ENCODE results near the gene TTC31. TPM values are rescaled to one million over a fixed set of nuclear protein-coding genes. Genes with fewer than 3 reads are reported as not detected.
A peak's percentile ranks its signal among the peaks of the same experiment; 100 is the strongest.

TTC31 gene
- polyA plus RNA-seq, 4 donors: 24.1 to 43.7 (median 33.2) TPM

- DNase-seq (ENCODE audit: low read depth in 4 of 4, low spot score in 2 of 4): no peak
Measured at GRCh38 chr2:74516650-74517049, 33.8 kb downstream of the TTC31 start.

GRCh38 chr2:74522516-74522915 is 39.6 kb downstream of the TTC31 start:
- DNase-seq (ENCODE audit: low read depth in 4 of 4, low spot score in 2 of 4): no peak

GRCh38 chr2:74524005-74524404 is 41.1 kb downstream of the TTC31 start:
- no peak for DNase-seq (ENCODE audit: low read depth in 4 of 4, low spot score in 2 of 4)

GRCh38 chr2:74524955-74525716 is 42.3 kb downstream of the TTC31 start:
- no peak for DNase-seq (ENCODE audit: low read depth in 4 of 4, low spot score in 2 of 4)

- DNase-seq (ENCODE audit: low read depth in 4 of 4, low spot score in 2 of 4): no peak
Measured at GRCh38 chr2:74525717-74526648, 43.1 kb downstream of the TTC31 start, which contains the start of gene DQX1. TSS of gene DQX1 (minus strand) at chr2:74526231. CDS start at chr2:74525729, 502 bp downstream.

- DNase-seq (ENCODE audit: low read depth in 4 of 4, low spot score in 2 of 4): no peak
Measured at GRCh38 chr2:74526649-74527230, 43.9 kb downstream of the TTC31 start.

- no peak for DNase-seq (ENCODE audit: low read depth in 4 of 4, low spot score in 2 of 4)
Measured at GRCh38 chr2:74527741-74528140, 44.9 kb downstream of the TTC31 start.

- DNase-seq (ENCODE audit: low read depth in 4 of 4, low spot score in 2 of 4): no peak
Measured at GRCh38 chr2:74528600-74529356, 45.9 kb downstream of the TTC31 start.

- peak; percentile 94 to 99 (median 94) for DNase-seq (ENCODE audit: low read depth in 4 of 4, low spot score in 2 of 4)
Measured at GRCh38 chr2:74529357-74530238, 46.7 kb downstream of the TTC31 start, which contains the start of the genes AUP1 and HTRA2. TSS of gene AUP1 (minus strand) at chr2:74529706. CDS start at chr2:74529629, 77 bp downstream. TSS of gene HTRA2 (plus strand) at chr2:74529933. CDS start at chr2:74530007, 74 bp downstream.

GRCh38 chr2:74530239-74531187 is 47.6 kb downstream of the TTC31 start:
- no peak for DNase-seq (ENCODE audit: low read depth in 4 of 4, low spot score in 2 of 4)

- no peak for DNase-seq (ENCODE audit: low read depth in 4 of 4, low spot score in 2 of 4)
Measured at GRCh38 chr2:74531666-74532065, 48.8 kb downstream of the TTC31 start.

GRCh38 chr2:74532222-74532621 is 49.3 kb downstream of the TTC31 start:
- no peak for DNase-seq (ENCODE audit: low read depth in 4 of 4, low spot score in 2 of 4)

GRCh38 chr2:74533464-74533863 is 50.6 kb downstream of the TTC31 start:
- DNase-seq (ENCODE audit: low read depth in 4 of 4, low spot score in 2 of 4): no peak

GRCh38 chr2:74534411-74534810 is 51.5 kb downstream of the TTC31 start:
- DNase-seq (ENCODE audit: low read depth in 4 of 4, low spot score in 2 of 4): no peak

GRCh38 chr2:74535440-74535965 is 52.6 kb downstream of the TTC31 start:
- no peak for DNase-seq (ENCODE audit: low read depth in 4 of 4, low spot score in 2 of 4)

- no peak for DNase-seq (ENCODE audit: low read depth in 4 of 4, low spot score in 2 of 4)
Measured at GRCh38 chr2:74536166-74536950, 53.5 kb downstream of the TTC31 start.

GRCh38 chr2:74537140-74537539 is 54.3 kb downstream of the TTC31 start:
- no peak for DNase-seq (ENCODE audit: low read depth in 4 of 4, low spot score in 2 of 4)
